SIG-M5 treated with dmso at 0.1 percent for 504 hours (cell line): ENCODE measurements around the gene SLC39A1.

ENCODE experiments used
- DNase-seq: peaks from one replicate; lab custom pipeline; 2025; ENCODE audit not compliant: unreplicated experiment; lab: John Stamatoyannopoulos, UW

Gene SLC39A1

GRCh38 chr1:153977250-153978240 lies 14.2 kb upstream of the SLC39A1 start, which contains the start of gene JTB:
Gene JTB (minus strand): TSS chr1:153977674. CDS start chr1:153977252, 422 bp downstream.
- peak; percentile 90 for DNase-seq

- no peak for DNase-seq
Observed at GRCh38 chr1:153976819-153977249, 13.5 kb upstream of the SLC39A1 start.

GRCh38 chr1:153973525-153973924 lies 10.2 kb upstream of the SLC39A1 start:
- no peak for DNase-seq

- DNase-seq = no peak
Observed at GRCh38 chr1:153973071-153973470, 9.7 kb upstream of the SLC39A1 start.

GRCh38 chr1:153970346-153970745 lies 7.0 kb upstream of the SLC39A1 start:
- DNase-seq = no peak

GRCh38 chr1:153968972-153969371 lies 5.6 kb upstream of the SLC39A1 start:
- DNase-seq = no peak

GRCh38 chr1:153968408-153968807 lies 5.1 kb upstream of the SLC39A1 start:
- no peak for DNase-seq

GRCh38 chr1:153968000-153968363 lies 4.6 kb upstream of the SLC39A1 start:
- no peak for DNase-seq

GRCh38 chr1:153967107-153967999 lies 4.0 kb upstream of the SLC39A1 start, which contains the start of gene CREB3L4:
Gene CREB3L4 (plus strand): TSS chr1:153967902. CDS start chr1:153968526, 624 bp downstream.
- peak; percentile 100 for DNase-seq

- DNase-seq = peak; percentile 70
Observed at GRCh38 chr1:153963850-153964331, 554 bp upstream of the SLC39A1 start.

- DNase-seq = peak; percentile 56
Observed at GRCh38 chr1:153962088-153963029, 978 bp downstream of the SLC39A1 start.

- no peak for DNase-seq
Observed at GRCh38 chr1:153961421-153961820, 1.9 kb downstream of the SLC39A1 start.

- DNase-seq = no peak
Observed at GRCh38 chr1:153960206-153960605, 3.1 kb downstream of the SLC39A1 start.

- no peak for DNase-seq
Observed at GRCh38 chr1:153959454-153959853, 3.9 kb downstream of the SLC39A1 start.

GRCh38 chr1:153958961-153959260 lies 4.4 kb downstream of the SLC39A1 start:
- DNase-seq = no peak

- DNase-seq = peak; percentile 100
Observed at GRCh38 chr1:153958111-153958960, 5.0 kb downstream of the SLC39A1 start, which contains the start of gene CRTC2. Gene CRTC2 (minus strand): TSS chr1:153958612. CDS start chr1:153958497, 115 bp downstream.

- peak; percentile 42 for DNase-seq
Observed at GRCh38 chr1:153957744-153958110, 5.6 kb downstream of the SLC39A1 start.

- no peak for DNase-seq
Observed at GRCh38 chr1:153956997-153957715, 6.2 kb downstream of the SLC39A1 start.

GRCh38 chr1:153954826-153955225 lies 8.5 kb downstream of the SLC39A1 start:
- no peak for DNase-seq
